A673 (cell line): Measurements from ENCODE around the gene BRD4. TPM values are rescaled to one million over a fixed set of nuclear protein-coding genes. Genes with fewer than 3 reads are reported as not detected.
"Not testable (repeated sequence)": the region's sequence is repeated elsewhere in the genome, so short reads cannot be mapped to it uniquely, and the experiment has no call there.

Source experiments
- BruUV-seq: library from RNA; stranded (reverse); fragments of 400-500 nt; replicated peaks from 2 replicates; lab custom pipeline; 2021; lab: Mats Ljungman, UMichigan
- CTCF ChIA-PET: fragments of 300-600 bp; sonication (Branson Sonifier 250); formaldehyde crosslinking; loops from one replicate; lab custom pipeline; 2022; ENCODE audit warnings: antibody characterized with exemption; lab: Charles Lee
- POLR2A ChIA-PET: fragments of 300-600 bp; sonication (Branson Sonifier 250); formaldehyde crosslinking; loops from one replicate; lab custom pipeline; 2022; ENCODE audit warnings: antibody characterized with exemption; ENCODE audit not compliant: low non-redundant PET; lab: Charles Lee
- DNase-seq: peaks from one replicate; pipeline ENCODE4 v3.0.0-alpha.2; 2015; ENCODE audit warnings: low spot score
- H3K27ac ChIP-seq: fragments of 200-600 bp; sonication (generic); 2 replicates; pipeline ENCODE4 v1.5.1; 2016; ENCODE audit warnings: mixed run types, low read depth, mild to moderate bottlenecking, mixed read lengths, antibody characterized with exemption, low read length; ENCODE audit not compliant: poor library complexity, severe bottlenecking
- H3K27me3 ChIP-seq: fragments of 200-600 bp; sonication (generic); replicated peaks from 2 replicates; pipeline ENCODE4 v1.6.1; 2017; ENCODE audit warnings: mixed run types, low read depth, mild to moderate bottlenecking, mixed read lengths, antibody characterized with exemption, low read length; ENCODE audit not compliant: insufficient read depth, poor library complexity
- H3K36me3 ChIP-seq: fragments of 200-600 bp; sonication (generic); 2 replicates; pipeline ENCODE4 v1.6.1; 2016; ENCODE audit warnings: mixed run types, mild to moderate bottlenecking, mixed read lengths, antibody characterized with exemption, low read length; ENCODE audit not compliant: insufficient read depth, poor library complexity, severe bottlenecking
- H3K4me1 ChIP-seq: fragments of 200-600 bp; sonication (generic); 2 replicates; pipeline ENCODE4 v1.6.1; 2017; ENCODE audit warnings: mixed run types, mild to moderate bottlenecking, mixed read lengths, antibody characterized with exemption, low read length; ENCODE audit not compliant: insufficient read depth, poor library complexity, severe bottlenecking
- H3K4me3 ChIP-seq: fragments of 200-600 bp; sonication (generic); 2 replicates; pipeline ENCODE4 v1.5.1; 2016; ENCODE audit warnings: low read depth, mixed run types, mild to moderate bottlenecking, mixed read lengths, low read length; ENCODE audit not compliant: poor library complexity, severe bottlenecking
- H3K9me3 ChIP-seq: fragments of 200-600 bp; sonication (generic); 2 replicates; pipeline ENCODE4 v1.6.1; 2016; ENCODE audit warnings: mixed run types, low read depth, mild to moderate bottlenecking, mixed read lengths, antibody characterized with exemption, low read length; ENCODE audit not compliant: poor library complexity, severe bottlenecking
- CTCF ChIP-seq: fragments of 300-800, 200-600 bp; sonication (generic); conservative IDR thresholded peaks from 2 replicates; pipeline ENCODE4 v1.5.1; 2017; ENCODE audit warnings: low read depth, mild to moderate bottlenecking, antibody characterized with exemption, low read length, moderate library complexity, mixed read lengths
- EZH2 ChIP-seq: fragments of 200-600 bp; sonication (generic); IDR thresholded peaks from 2 replicates; pipeline ENCODE4 v1.6.1; 2017; ENCODE audit warnings: borderline replicate concordance, low read depth, mild to moderate bottlenecking, mixed read lengths, antibody characterized with exemption, low read length; ENCODE audit not compliant: poor library complexity, severe bottlenecking
- intact Hi-C: fragments of 100-400 bp; cut with micrococcal nuclease; formaldehyde crosslinking; loops from one replicate; pipeline ENCODE4 v1.10.0; 2022; ENCODE audit not compliant: unreplicated experiment
- total RNA-seq: library from RNA; stranded (reverse); gene quantifications from 2 replicates; pipeline ENCODE4 v1.2.3, GENCODE V29; 2021

Gene BRD4
- total RNA-seq, 1 experiment from 2014 or later = 174 TPM

- H3K4me1 ChIP-seq = no peaks in the 10 kb centered on the region
- no peaks in the 10 kb centered on the region for H3K9me3 ChIP-seq
- POLR2A ChIA-PET = no interaction called here
- CTCF ChIA-PET = no interaction called here
- H3K27ac ChIP-seq = no peak overlapping the region
- intact Hi-C loops = no loop called here
- no peak for TF ChIP-seq CTCF
- no peak for TF ChIP-seq EZH2
- DNase-seq = no peak
- H3K27me3 ChIP-seq = no peaks in the 10 kb centered on the region
- BruUV-seq = no TSS peak
- peaks cover 71% of the 10 kb centered on the region for H3K36me3 ChIP-seq
- H3K4me3 ChIP-seq = no peak overlapping the region
These were observed 35.8 kb upstream of the BRD4 start for GRCh38 chr19:15368051-15368632.

GRCh38 chr19:15367439-15367838 is 35.1 kb upstream of the BRD4 start:
- no peak for DNase-seq
- Histone ChIP-seq H3K9me3 (no peaks in the 10 kb centered on the region), H3K36me3 (peaks cover 64% of the 10 kb centered on the region), H3K27me3 (no peaks in the 10 kb centered on the region), H3K4me1 (no peaks in the 10 kb centered on the region), H3K27ac (no peak overlapping the region), H3K4me3 (no peak overlapping the region)
- TF ChIP-seq CTCF (no peak), EZH2 (no peak)
- BruUV-seq = no TSS peak
- CTCF ChIA-PET = no interaction called here
- intact Hi-C loops = no loop called here
- POLR2A ChIA-PET = no interaction called here

- intact Hi-C loops = no loop called here
- ChIA-PET POLR2A (no interaction called here), CTCF (interaction anchor here (0.5 kb wide), 1 partner anchor 67 kb away, joined by 7 read pairs; no protein-coding TSS in a partner anchor)
- peaks cover 61% of the 10 kb centered on the region for H3K36me3 ChIP-seq
- H3K27ac ChIP-seq = no peak overlapping the region
- H3K27me3 ChIP-seq = no peaks in the 10 kb centered on the region
- DNase-seq = no peak
- TF ChIP-seq EZH2 (no peak), CTCF (no peak)
- H3K9me3 ChIP-seq = no peaks in the 10 kb centered on the region
- no peaks in the 10 kb centered on the region for H3K4me1 ChIP-seq
- H3K4me3 ChIP-seq = no peak overlapping the region
- BruUV-seq = no TSS peak
These were observed 32.9 kb upstream of the BRD4 start for GRCh38 chr19:15365264-15365663.

- intact Hi-C loops, POLR2A ChIA-PET, H3K4me1 ChIP-seq, H3K27me3 ChIP-seq, BruUV-seq, H3K9me3 ChIP-seq, H3K27ac ChIP-seq, DNase-seq, CTCF ChIA-PET, H3K4me3 ChIP-seq: not testable (repeated sequence)
- H3K36me3 ChIP-seq = peaks cover 62% of the 10 kb centered on the region
These were observed 31.5 kb upstream of the BRD4 start for GRCh38 chr19:15363791-15364190.

- H3K27me3 ChIP-seq, CTCF ChIA-PET, H3K4me1 ChIP-seq, DNase-seq, intact Hi-C loops, POLR2A ChIA-PET, H3K4me3 ChIP-seq, H3K27ac ChIP-seq, H3K9me3 ChIP-seq, BruUV-seq: not testable (repeated sequence)
- H3K36me3 ChIP-seq = peaks cover 63% of the 10 kb centered on the region
These were observed 30.7 kb upstream of the BRD4 start for GRCh38 chr19:15363048-15363447.
